Embryonic facial prominence (tissue), 1 donor: ENCODE results near the gene CACNA1G.

ENCODE experiments used
- DNase-seq: peaks from one replicate; pipeline ENCODE4 v3.0.0-alpha.2; 2016; ENCODE audit errors: extremely low spot score

CACNA1G gene

DNA sequence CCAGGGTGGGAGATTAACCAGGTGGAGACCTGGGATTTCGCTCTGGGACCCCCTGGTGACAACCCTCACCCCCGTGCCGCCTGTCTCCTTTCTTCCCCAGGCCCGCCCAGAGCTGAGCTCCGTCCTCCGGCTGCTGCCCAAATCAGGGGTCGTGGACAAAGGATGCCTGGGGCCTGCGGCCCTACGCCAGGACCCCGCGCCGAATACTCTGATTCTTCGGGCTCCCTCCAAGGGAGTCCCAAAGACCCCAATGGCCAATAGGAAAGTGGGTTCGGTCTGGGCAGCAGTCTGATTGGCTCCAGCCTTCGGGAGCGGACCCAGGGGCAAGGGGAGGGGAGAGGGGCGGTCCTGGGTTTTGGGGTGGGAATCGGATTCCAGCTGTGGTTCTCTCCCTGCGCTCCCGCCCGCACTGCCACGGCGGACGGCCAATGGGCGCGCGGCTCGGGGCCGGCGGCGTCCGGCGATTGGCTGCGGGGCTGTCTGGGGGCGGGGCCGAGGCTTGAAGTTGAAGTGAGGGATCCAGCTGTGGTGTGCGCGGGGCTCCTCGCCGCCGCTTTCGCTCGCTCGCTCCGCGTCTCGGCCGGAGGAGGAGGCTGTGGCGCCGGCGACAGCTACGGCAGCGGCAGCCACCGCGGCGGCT is at the start of gene CACNA1G:
Gene CACNA1G, plus strand, starts transcription at position 531 of the 640 bp plus-strand sequence. CDS start 745 bp downstream, outside the sequence.
- DNase-seq = peak; percentile 89

DNA sequence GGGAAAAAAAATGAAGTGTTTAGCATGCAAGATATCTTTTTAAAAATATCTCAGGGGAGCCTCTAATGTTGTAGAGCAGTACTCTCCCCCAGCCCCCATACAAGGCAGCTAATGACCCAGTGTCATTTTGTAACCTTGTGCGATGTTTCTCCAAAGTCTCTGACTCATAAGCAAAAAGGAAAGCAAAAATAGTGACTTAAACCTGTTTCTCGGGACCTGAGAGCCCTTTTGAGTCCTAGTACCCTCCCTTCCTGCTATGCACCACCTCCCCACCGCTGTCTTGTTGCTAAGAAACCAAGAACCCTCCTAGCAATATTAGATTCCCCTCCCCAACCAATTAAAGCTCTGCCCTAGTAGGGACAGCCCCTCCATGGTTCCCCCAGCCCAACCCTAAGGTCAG is 49.5 kb upstream of the CACNA1G start:
- no peak for DNase-seq

GRCh38 chr17:50513495-50513894 is 47.0 kb upstream of the CACNA1G start:
- no peak for DNase-seq

DNA sequence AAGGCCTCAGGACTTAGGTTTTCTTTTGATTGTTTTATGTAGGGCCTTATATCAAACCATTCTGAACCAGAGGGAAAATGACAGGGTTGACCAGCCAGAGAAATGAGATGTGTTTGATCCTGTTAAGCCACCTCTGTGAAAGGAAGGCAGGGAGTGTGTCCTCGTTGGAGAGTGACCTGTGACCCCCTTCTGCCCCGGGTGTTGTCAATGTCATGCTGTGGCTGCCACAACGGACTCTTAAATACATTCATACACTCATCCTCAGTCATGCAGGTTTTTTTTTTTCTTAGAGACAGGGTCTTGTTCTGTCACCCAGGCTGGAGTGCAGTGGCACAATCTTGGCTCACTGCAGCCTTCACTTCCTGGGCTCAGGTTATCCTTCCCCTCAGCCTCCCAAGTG is 46.1 kb upstream of the CACNA1G start:
- DNase-seq = no peak

- DNase-seq = no peak
Observed at GRCh38 chr17:50514936-50515702, 45.4 kb upstream of the CACNA1G start.

DNA sequence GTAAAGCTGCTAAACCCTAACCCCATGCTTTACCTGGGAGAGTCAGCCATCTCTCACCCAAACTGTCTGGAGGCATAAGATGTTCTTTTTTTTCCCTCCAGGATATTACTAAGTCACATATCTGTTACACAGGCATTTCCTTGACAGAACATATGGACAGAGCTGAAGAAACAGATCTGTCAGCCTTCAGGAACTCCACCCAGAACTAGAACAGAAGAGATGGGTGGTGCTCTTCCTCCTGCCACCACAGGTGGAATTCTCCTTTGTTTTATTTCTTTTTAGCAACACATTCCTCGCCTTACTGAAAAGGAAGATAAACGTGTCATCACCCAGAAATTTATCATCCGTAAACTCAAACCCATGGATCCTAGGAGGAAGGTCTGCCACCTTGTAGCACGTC is 43.5 kb upstream of the CACNA1G start:
- DNase-seq = no peak

- no peak for DNase-seq
Observed at GRCh38 chr17:50517504-50518383, 42.8 kb upstream of the CACNA1G start.

GRCh38 chr17:50518384-50519023 is 42.0 kb upstream of the CACNA1G start:
- DNase-seq = no peak

- DNase-seq = no peak
Observed at GRCh38 chr17:50519141-50519834, 41.2 kb upstream of the CACNA1G start.

GRCh38 chr17:50520483-50520882 is 40.0 kb upstream of the CACNA1G start:
- DNase-seq = no peak

DNA sequence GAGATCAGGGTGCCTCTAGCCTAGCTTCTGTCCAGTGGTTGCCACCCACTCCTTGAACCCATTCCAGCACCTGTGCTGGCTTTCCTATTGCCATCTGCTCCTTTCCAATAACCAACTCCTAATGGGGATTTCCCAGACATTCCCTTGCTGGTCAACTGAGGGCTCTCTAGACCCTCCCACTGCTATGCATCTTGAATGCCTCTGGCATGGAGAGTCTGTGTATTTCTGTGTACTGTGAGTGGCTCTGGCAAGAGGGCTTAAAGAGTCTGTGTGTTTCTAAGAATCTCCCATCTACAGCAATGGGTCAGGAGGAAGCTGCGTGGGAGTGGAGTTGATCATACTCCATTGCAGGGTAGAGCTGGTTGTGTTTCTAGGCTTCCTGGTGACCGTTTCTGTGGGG is 39.0 kb upstream of the CACNA1G start:
- DNase-seq = no peak

DNA sequence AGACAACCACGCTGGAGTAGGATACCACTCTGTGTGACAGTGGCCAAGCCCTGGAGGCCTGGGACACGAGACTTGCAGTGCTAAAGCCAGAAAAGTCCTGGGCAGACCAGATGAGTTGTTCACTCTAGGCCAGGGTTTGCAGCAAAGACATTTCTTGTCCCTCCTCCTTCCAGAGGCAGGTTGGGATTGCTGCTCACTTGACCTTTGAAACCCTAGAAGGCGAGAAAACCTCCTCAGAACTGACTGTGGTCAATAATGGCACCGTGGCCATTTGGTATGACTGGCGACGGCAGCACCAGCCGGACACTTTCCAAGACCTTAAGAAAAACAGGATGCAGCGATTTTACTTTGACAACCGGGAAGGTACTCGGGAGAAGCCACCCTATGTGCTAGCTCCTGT is 37.7 kb upstream of the CACNA1G start:
- DNase-seq = no peak

- no peak for DNase-seq
Observed at GRCh38 chr17:50523208-50523607, 37.3 kb upstream of the CACNA1G start.

- no peak for DNase-seq
Observed at GRCh38 chr17:50524838-50525237, 35.7 kb upstream of the CACNA1G start.

GRCh38 chr17:50527155-50527762 is 33.3 kb upstream of the CACNA1G start:
- no peak for DNase-seq

GRCh38 chr17:50527949-50528474 is 32.5 kb upstream of the CACNA1G start:
- DNase-seq = no peak

DNA sequence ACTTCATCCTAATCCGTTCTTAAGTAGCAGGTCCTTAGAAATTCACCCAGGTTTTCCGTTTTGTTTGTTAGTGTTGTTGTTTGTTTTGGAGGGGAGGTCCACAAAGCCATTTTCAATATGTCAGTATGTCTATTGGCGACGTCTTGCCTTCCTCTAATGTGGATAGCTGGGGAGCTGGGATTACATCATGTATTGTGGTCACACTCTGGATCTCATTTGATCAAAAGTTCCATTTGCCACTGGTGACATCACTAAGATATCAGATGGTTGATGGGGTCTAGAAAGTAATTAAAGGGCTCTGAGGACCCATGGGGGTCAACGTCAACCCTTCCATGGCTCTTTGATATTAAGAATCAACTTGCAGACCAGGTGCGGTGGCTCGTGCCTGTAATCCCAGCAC is 30.7 kb upstream of the CACNA1G start:
- no peak for DNase-seq

DNA sequence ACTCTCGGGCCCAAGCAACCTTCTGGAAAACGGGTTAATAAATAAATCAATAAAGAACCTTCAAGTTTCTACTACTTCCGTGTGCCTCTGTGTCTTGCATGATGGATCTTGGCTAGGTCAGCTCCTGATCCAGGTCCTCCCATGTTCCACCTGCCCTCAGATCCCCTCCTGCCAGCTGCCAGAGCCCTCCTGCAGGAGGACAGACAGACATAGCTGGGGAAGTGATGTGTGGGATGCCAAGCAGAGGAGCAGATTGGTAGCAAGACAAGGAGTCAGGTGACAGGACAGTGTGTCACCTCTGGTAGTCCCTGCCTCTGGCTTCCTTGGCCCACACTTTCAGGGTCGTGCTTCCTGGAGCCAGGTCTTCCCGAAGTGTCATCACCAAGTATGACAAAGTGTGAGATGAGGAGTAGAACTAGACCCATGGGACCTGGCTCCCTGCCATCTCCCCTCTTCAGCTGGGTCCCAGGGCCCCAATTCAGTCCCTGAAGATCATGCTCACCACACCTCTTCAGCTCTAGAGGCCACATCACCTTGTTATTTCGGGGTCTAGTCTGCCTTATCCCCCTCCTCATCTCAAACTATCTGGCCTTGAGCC is 29.0 kb upstream of the CACNA1G start:
- no peak for DNase-seq

- no peak for DNase-seq
Observed at GRCh38 chr17:50532452-50533024, 28.0 kb upstream of the CACNA1G start, which contains the start of gene EPN3. TSS of gene EPN3 (plus strand) at chr17:50532735. CDS start at chr17:50536557, 3,822 bp downstream.

GRCh38 chr17:50533185-50533584 is 27.3 kb upstream of the CACNA1G start:
- no peak for DNase-seq
